ENCODE data around the gene FCRL2.

The FCRL2 gene

GRCh38 chr1:157803851-157804250 is 26.9 kb upstream of the FCRL2 start:
- H3K4me3 ChIP-seq (ENCODE audit: low read depth, low read length): no peak overlapping the region
- POLR2A ChIA-PET: no interaction called here
- no peak for TF ChIP-seq CTCF (IDR thresholded peaks at IDR 0.05; ENCODE audit: insufficient read depth, low read length, missing control alignments)
- DNase-seq (ENCODE audit: low read depth, low spot score): no peak
- CTCF ChIA-PET: interaction anchor here (0.9 kb wide), 1 partner anchor 8 kb away, joined by 3 read pairs; no protein-coding TSS in a partner anchor

- DNase-seq (ENCODE audit: low read depth, low spot score): no peak
- no peak for TF ChIP-seq CTCF (IDR thresholded peaks at IDR 0.05; ENCODE audit: insufficient read depth, low read length, missing control alignments)
- H3K4me3 ChIP-seq (ENCODE audit: low read depth, low read length): no peak overlapping the region
- ChIA-PET POLR2A (no interaction called here), CTCF (no interaction called here)
Observed at GRCh38 chr1:157799996-157800395, 23.1 kb upstream of the FCRL2 start.

GRCh38 chr1:157798211-157798610 is 21.3 kb upstream of the FCRL2 start:
- TF ChIP-seq CTCF (IDR thresholded peaks at IDR 0.05; ENCODE audit: insufficient read depth, low read length, missing control alignments): no peak
- DNase-seq (ENCODE audit: low read depth, low spot score): no peak
- H3K4me3 ChIP-seq (ENCODE audit: low read depth, low read length): no peak overlapping the region
- POLR2A ChIA-PET: no interaction called here
- CTCF ChIA-PET: no interaction called here

GRCh38 chr1:157785248-157785647 is 8.3 kb upstream of the FCRL2 start:
- CTCF ChIA-PET: no interaction called here
- H3K4me3 ChIP-seq (ENCODE audit: low read depth, low read length): no peak overlapping the region
- no peak for TF ChIP-seq CTCF (IDR thresholded peaks at IDR 0.05; ENCODE audit: insufficient read depth, low read length, missing control alignments)
- DNase-seq (ENCODE audit: low read depth, low spot score): no peak
- POLR2A ChIA-PET: no interaction called here

GRCh38 chr1:157784801-157785200 is 7.9 kb upstream of the FCRL2 start:
- no peak for DNase-seq (ENCODE audit: low read depth, low spot score)
- no peak overlapping the region for H3K4me3 ChIP-seq (ENCODE audit: low read depth, low read length)
- CTCF ChIA-PET: no interaction called here
- TF ChIP-seq CTCF (IDR thresholded peaks at IDR 0.05; ENCODE audit: insufficient read depth, low read length, missing control alignments): no peak
- POLR2A ChIA-PET: no interaction called here

- no peak for TF ChIP-seq CTCF (IDR thresholded peaks at IDR 0.05; ENCODE audit: insufficient read depth, low read length, missing control alignments)
- no peak overlapping the region for H3K4me3 ChIP-seq (ENCODE audit: low read depth, low read length)
- POLR2A ChIA-PET: no interaction called here
- CTCF ChIA-PET: no interaction called here
- no peak for DNase-seq (ENCODE audit: low read depth, low spot score)
Observed at GRCh38 chr1:157782931-157783330, 6.0 kb upstream of the FCRL2 start.
